Activated CD8-positive, alpha-beta memory T cell treated with anti-CD3 and anti-CD28 coated beads, Interleukin-2, amount 50 U/mL, for 1 hour (primary cell): ENCODE results near the gene CCDC97.
"Not testable (repeated sequence)": the region's sequence is repeated elsewhere in the genome, so short reads cannot be mapped to it uniquely, and the experiment has no call there.

ENCODE experiments used
- DNase-seq: peaks from one replicate; pipeline ENCODE4 v3.0.0-alpha.2; 2020; ENCODE audit errors: extremely low read depth

Gene CCDC97

GRCh38 chr19:41364524-41365391, 54.8 kb downstream of the CCDC97 start:
- DNase-seq: no peak

GRCh38 chr19:41366089-41366488, 56.1 kb downstream of the CCDC97 start:
- no peak for DNase-seq

- DNase-seq: no peak
These were observed 57.9 kb downstream of the CCDC97 start for GRCh38 chr19:41367848-41368301.

GRCh38 chr19:41369769-41370168, 59.8 kb downstream of the CCDC97 start:
- DNase-seq: no peak

- not testable (repeated sequence) for DNase-seq
These were observed 61.1 kb downstream of the CCDC97 start for GRCh38 chr19:41371119-41371518.

GRCh38 chr19:41371541-41371940, 61.6 kb downstream of the CCDC97 start:
- DNase-seq: no peak

- DNase-seq: no peak
These were observed 62.5 kb downstream of the CCDC97 start for GRCh38 chr19:41372501-41372900.

- DNase-seq: no peak
These were observed 64.0 kb downstream of the CCDC97 start for GRCh38 chr19:41373993-41374392.
